GM21529 (cell line): Measurements from ENCODE around the gene GORASP2.

Experiments
- ATAC-seq: cut with Tn5 transposase; IDR thresholded peaks from one replicate; pipeline ENCODE4 v1.9.1; 2021; ENCODE audit not compliant: unreplicated experiment

The GORASP2 gene

DNA sequence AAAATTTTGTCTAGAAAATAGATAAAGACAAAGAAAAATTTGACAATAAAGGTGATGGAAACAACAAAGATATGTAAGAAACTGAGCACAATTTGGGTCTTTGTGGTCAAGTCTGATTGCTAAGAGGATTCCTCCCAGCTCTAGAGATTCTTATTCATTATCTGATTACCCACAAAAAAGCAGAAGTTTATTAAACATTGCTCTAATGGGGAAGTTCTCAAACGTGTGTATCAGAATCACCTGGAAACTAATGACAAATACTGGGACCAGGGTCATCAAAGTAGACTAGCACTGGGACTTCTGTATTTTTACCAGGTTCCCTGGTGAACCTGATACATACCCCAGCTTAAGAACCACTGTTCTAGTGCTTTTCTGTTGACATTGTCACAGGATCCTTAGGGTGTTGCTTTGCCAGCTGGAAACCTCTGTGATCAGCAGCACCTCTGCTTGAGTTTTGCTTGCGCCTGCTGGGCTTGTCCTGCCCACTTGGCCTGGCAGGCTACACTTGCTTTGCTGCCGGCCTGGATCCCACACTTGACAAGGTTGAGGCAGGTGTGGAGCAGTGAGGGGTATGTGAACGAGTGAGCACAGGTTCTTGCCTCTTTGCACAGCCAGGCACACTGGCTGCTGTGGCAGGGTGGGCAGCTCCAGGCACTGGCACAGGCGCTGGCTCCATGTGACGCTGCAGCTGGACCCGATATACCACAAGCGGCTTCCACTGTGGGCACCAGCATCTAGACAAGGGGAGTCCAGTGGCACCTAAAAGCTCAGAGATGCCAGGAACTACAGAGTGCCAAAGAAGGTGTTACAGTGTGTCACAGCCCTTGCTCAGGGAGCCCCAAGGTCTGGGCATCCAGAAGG, 6.2 kb upstream of the GORASP2 start:
- no peak for ATAC-seq

DNA sequence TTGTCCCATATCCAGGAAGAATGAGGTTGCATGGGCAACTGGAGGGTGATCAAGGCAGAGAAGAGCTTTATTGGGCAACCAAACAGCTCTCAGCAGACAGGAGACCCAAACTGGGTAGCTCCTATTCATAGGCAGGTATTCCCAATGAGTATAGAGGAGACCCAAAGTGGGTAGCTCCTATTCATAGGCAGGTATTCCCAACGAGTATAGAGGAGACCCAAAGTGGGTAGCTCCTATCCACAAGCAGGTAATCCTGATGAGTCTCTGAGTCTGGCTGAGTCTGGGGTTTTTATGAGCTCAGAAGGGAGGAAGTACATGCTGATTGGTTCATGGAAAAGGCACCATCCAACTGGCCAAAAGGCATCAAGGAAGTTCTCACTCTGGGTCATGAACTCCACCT, 5.3 kb upstream of the GORASP2 start:
- no peak for ATAC-seq

DNA sequence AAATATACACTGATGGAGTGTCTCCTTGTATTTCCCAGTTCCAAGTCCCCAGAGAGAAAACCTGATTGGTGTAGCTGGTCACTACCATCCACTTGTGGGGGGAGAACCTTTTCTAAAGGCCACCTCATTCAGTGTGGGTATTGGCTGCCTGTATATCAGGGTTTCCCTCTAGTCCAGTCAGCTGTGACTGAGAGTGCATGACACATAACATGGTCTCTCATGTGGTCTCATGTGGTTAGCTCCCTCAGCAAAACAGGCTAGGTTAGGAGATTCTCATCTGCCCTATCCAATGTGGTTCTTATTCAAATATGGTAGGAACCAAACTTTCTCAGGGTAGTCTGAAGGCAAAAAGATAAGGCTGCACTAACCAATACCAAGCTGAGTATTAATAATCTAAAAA, 4.1 kb upstream of the GORASP2 start:
- no peak for ATAC-seq

DNA sequence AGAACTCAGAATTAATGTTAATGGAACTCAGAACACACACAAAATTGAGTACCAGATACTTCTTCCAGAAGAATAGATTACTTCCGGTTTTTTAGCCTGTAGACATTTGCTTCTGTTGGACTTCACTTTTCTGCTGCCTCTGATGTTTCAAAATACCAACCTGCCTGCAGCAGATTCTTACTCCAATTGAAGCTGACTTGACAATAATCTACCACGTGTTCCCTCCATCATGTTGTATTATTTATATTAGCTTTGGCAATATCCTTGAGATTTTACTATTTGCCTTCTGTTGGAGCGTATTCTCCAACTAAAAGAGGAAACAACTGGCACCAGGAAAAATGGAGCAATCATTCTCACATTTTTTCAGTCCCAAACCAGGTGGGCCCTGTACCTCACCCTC, 3.1 kb upstream of the GORASP2 start:
- no peak for ATAC-seq

DNA sequence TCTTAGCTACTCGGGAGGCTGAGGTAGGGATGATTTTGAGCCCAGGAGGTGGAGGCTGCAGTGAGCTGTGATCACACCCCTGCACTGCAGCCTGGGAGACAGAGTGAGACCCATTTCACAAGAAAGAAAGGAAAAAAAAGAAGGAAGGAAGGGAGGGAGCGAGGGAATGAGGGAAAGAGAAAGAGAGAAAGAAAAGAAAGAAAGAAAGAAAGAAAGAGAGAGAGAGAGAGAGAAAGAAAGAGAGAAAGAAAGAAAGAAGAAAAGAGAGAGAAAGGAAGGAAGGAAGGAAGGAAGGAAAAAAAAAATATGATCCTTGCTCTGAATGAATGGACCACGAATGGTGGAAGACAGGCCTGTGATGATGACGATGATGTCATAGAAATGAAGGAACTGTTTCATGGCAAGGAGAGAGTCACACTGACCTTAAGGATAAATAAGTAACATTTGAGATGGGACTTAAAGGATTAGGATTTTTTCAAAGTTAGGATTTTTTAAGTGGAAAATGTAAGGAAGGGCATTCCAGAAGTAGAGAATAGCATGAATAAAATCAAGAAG, 2.2 kb upstream of the GORASP2 start:
- ATAC-seq = no peak

DNA sequence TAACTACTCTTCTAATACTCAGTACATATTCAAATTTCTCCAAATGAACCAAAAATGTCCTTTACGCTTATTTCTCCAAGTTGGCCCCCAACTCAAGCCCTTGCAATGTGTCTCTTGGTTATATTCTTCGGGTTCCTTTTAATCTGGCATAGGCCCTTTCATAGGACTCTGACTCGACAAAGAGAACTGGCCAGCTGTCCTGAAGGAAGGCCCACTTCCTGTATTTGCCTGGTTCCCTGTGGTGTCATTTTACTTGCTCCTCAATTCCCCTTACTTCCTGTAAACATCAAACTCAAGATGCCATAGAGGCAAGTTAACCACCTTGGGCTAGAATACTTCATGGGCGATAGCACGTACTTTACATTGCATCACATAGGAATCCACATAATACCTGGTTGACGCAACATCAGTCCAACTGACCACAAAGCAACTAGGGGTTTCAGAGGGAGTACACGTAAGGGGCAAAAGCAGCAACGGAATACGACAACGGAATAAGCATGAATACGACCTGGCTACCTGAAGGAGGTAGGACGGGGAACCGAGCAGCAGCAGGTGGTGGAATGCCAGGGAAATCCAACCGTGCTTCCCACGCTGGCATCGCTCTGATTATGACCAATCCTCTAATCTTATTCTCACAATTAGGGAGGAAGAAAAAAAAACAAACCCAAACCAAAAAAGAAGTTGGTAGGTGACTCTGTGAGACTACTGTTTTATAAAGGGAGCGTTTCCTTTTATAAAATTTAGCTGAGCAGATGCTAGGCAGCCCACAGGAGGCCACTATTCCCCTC, 823 bp upstream of the GORASP2 start:
- no peak for ATAC-seq

DNA sequence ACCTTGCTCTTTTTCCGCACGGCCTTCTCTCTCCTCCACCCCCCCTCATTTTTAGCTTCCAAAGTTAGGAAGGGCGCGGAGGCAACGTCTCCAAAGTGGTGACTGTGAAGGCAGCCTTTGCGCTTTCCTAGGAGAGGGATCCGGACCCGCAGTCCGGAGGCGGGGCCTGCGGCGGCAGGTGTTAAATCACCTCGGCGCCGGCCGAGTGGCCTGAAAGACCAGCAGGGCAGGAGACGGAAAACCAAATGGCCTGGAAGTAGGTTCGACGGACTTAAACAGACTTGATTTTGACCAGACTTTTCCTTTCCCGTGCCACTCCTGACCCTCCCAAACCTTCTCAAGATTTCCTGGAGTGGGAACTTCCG, 615 bp downstream of the GORASP2 start:
- ATAC-seq = peak; percentile 14

DNA sequence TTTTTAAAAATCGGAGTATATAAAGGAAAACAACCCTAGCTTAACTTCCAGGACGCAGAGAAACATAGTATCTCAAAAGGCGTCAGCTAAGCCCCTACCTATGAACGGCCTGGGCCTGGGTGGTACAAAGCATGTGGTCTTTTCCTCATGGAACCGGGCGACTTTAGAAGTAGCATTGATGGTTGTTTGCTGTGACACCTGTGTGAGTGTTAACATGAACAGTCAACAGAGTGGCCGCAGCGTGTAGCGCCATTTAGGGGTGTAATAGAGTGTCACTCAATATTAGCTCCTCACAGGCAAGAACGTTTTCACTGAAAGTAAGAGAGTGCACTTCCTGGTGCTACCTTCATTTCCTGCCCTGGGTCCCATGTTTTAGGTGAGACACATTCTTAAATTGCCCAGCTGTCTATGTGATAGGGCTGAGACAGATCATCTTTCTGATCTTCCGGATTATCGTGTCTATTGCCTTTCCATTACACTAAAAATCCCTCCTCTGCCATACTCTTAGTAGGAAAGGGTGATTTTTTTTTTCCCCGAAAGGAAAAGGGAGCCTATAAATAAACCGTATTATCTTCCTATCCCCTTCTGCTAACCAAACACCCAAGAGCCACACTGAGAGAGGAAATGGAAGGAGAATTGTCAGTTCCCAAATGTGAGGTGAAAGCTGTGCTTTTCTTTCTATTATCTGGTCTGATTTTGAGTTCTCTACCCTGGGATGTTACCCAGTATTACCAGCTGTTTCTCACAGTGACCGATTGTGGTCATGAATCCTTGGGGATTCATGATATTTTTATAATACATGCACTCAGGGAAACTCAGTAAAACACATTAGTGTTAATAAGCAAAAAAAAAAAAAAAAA, 1.3 kb downstream of the GORASP2 start:
- peak; percentile 32 for ATAC-seq

DNA sequence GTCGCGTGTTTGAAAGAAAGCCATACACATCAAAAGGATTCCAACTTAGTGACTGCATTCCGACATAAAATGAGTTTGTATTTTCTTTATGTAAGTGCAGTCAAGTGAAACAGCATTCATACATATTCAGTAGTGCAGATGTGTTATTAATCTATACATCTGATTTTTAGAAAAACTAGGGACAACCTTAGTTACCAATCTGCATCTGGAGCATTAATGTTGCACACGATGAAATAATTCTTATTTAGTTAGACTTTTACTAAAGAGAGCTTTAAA, 1.9 kb downstream of the GORASP2 start:
- no peak for ATAC-seq

DNA sequence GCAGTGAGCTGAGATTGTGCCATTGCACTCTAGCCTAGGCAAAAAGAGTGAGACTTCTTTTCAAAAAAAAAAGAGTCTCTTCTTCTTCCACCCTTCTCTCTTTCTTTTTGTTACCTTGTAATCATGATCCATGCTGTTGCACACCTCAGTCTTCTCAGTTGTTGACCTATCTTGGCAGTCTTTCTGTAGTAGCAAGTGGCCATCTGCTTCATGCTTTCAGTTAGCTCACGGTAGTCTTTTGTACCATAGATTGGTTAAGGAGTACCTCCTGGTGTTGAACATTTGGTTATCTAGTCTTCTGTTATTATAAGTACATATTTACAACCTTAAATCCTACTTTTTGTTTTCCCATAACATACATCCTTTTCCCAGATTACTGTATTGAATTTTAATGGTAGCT, 3.1 kb downstream of the GORASP2 start:
- ATAC-seq = no peak

DNA sequence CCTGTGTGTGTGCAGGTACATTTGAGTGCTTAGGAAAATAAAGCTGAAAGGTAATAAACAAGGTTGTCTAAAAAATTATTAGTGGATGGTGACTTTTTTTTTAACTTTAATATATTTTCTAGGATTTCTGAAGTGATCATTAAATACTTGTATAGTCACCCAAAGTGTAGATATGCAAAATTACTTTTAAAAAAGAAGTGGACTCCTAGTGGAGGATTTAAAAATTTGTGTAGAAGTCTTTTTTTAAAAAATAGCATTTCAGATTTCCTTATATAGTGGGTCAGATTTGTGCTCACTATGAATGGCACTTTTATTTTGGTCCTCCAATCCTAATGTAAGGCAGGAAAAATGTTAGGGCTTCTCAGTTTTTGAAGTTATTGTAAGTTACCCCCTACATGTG, 3.9 kb downstream of the GORASP2 start:
- no peak for ATAC-seq

DNA sequence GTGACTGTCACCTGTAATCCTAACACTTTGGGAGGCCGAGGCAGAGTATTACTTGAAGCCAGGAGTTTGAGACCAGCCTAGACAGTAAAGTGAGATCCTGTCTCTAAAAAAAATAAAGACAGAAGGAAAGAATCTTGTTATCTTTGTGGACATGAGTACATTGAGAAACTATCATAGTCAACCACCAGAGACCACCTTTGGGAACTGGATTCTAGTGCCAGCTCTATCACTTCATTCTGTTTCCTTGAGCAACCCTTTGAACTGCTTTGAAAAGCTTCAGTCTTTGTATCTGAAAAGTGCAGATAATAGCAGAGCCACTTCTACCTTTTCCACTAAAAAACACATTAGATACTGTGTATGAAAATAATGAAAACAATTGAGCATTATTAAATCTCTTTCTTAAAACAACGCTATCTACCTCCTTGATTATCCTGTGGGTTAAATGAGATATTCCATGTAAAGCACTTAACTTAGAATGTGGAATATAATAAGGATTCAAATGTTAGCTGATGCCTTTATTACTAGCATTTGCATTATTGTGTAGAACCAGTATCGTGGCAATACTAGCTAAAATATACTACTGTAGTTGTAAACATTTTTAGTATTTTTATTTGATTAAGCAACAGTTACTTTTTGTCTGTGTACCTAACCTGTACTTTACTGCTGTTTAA, 8.8 kb downstream of the GORASP2 start:
- no peak for ATAC-seq

DNA sequence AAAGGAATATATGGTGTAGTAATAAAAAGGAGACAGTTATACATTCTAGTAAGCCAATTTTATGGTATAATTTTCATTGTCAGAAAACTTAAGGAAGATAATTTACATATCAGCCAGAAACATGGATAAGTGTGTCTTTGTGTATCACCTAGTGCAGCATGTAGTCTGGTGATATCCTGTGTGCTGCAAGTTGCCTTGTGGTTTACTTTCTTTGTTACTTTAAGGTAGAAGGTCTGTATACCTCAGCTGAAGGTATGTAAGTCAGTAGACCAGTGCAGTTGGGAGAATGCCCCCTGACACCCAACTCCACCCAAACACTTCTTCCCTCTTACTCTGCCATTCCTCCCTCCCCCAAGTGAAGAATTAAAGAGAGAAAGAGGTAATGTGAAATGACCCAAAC, 11.0 kb downstream of the GORASP2 start:
- no peak for ATAC-seq

DNA sequence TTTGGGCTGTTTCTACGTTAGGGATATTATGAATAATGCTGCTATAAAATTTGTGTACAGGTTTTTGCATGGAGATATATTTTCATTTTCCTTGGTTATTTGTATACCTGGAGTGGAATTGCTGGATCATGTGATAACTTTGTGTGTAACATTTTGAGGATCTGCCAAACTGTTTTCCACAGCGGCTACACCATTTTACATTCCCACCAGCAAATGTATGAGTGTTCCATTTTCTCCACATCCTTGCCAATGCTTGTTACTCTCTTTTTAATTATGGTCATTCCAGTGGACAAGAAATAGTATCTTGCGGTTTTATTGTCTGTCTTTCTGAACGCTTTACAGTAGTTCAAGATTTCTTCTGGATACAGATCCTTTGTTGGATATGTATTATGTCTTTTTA, 13.6 kb downstream of the GORASP2 start:
- no peak for ATAC-seq

DNA sequence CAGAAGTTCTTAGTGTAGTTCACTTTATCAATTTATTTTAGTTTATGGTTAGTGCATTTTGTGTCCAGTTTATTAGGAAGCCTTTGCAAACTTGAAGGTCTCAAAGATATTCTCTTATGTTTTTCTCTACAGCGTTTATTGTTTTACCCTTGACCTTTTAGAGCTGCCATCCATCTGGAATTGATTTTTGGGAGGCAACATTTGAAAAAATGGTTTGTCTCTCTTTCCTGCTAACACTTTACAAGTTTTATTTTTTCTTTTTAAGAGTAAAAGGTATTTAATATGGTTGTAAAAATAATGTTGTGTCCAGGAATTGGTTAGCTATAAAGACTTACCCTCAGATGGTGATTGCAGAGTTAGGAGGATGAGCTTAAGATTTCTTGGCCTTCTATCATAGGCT, 14.0 kb downstream of the GORASP2 start:
- no peak for ATAC-seq

DNA sequence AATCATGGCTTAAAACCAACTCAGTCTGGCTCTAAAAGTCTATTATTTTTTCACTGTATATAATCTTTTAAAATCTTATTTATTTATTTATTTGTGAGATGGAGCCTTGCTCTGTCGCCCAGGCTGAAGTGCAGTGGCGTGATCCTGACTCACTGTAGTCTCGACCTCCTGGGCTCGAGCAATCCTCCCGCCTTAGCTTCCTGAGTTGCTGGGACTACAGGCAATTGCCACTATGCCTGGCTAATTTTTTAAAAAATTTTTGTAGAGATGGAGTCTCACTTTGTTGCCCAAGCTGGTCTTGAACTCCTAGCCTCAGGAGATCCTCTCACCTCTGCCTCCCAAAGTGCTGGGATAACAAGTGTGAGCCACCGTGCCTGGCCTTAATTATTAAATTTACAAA, 14.5 kb downstream of the GORASP2 start:
- ATAC-seq = no peak

DNA sequence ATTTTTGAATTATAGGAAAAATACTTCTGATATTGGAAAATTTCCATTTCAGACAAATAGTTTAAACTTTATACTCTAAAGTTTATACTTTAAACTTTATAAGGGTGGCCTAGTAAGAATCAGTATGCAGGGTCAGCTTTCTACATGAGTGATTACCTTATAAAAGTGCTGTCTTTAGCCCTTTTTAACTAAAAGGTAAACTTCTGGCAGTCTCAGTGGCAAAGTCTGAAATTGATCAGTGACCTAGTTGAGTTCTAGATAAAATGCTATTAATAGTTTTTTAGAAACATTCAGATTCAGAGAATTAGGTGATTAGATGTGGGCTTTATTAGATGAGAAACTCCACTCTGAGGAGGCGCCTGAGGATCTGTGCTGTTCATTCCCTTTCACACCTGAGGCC, 15.5 kb downstream of the GORASP2 start:
- ATAC-seq = no peak

DNA sequence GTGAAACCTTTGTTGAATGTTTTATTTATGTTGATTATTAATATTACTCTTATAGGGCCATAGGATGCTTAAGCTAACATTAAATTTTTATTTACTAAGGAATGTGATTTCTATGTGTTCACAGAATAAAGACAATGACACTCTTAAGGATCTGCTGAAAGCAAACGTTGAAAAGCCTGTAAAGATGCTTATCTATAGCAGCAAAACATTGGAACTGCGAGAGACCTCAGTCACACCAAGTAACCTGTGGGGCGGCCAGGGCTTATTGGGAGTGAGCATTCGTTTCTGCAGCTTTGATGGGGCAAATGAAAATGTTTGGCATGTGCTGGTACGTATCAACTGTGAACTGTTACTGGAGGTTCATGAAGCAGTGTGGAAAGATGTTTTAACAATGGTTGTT, 20.4 kb downstream of the GORASP2 start:
- ATAC-seq = no peak

DNA sequence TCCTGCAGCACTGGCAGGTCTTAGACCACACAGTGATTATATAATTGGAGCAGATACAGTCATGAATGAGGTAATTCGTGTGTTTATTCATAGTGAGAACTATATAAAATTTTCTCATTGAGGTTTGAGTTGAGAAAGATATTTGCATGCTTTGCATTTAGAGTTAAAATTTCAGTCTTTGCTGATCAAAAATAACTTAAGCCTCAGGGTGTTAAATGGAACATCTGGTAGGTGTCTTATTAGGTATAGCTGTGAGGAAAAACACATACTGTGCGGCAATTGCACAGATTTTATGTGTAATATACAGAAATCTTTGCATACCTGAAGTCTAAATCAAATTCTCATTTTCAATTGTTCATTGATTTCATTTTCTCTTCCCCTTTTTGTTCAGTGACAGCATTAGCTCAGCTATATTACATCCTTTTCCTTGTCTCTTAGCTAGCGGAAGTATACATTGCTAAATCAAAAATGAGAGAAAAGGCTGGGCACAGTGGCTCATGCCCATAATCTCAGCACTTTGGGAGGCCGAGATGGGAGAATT, 21.2 kb downstream of the GORASP2 start:
- peak; percentile 83 for ATAC-seq

DNA sequence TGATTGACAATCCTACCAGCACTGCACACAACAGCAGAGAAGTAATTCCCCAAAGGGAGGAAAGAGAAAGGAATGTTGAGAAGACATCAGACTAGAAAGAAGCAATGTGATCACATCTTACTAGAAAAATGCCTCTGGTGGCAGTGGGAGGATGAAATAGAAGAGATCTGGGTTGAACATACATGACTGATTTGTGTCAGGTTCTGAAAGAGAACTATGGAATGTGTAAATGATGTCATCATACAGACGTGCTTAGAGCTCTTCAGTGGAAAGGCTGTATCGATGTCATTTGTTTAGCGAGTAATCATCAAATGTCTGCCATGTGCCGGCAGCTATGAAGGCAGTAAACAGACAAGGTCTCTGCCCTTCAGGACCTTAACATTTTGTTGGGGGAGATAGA, 24.9 kb downstream of the GORASP2 start:
- ATAC-seq = no peak

DNA sequence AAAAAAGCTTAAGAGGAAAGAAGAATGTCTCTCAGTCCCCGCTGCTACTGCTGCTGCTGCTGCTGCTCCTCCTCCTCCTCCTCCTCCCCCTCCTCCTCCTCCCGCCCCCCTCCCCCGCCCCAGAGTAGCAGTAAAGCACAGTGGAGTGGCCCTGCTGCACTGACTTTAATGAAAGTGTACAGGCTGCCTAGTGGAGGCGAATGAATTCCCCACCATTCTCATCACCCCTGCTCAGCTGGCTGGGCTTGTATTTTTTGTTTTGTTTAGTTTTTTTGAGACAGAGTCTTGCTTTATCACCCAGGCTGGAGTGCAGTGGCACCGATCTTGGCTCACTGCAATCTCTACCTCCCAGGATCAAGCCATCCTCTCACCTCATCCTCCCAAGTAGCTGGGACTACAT, 34.3 kb downstream of the GORASP2 start:
- ATAC-seq = no peak
